22Rv1 (cell line): ENCODE data around the gene TMEM87B.

ENCODE experiments used
- CTCF ChIP-seq: fragments of 450-650 bp; IDR thresholded peaks from 2 replicates; pipeline ENCODE4 v1.5.1; 2017; ENCODE audit warnings: mild to moderate bottlenecking
- ZFX ChIP-seq: fragments of 450-650 bp; IDR thresholded peaks from 2 replicates; pipeline ENCODE4 v1.6.1; 2017; ENCODE audit warnings: antibody characterized with exemption, borderline replicate concordance

GRCh38 chr2:112020561-112020960 lies 34.5 kb upstream of the TMEM87B start:
- TF ChIP-seq CTCF (no peak), ZFX (no peak)
